ENCODE measurements around the gene ADGRB3.
"Not testable (repeated sequence)": the region's sequence is repeated elsewhere in the genome, so short reads cannot be mapped to it uniquely, and the experiment has no call there.

The ADGRB3 gene

DNA sequence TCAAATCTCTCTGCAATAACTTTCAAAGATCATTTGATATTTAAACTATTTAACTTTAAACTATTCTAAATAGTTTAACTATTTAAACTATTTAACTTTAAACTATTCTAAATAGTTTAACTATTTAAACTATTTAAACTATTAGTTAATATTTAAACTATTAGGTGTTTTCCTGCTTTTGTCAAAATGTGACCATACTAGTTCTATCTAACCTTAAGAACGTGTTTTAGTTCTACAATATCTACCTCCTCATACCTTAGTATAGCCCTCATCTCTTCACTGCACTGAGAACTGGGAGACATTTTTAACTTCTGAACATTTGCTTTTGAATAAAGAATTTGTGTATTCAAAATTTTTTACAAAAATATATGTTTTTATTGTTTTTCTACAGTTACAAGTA lies 429.1 kb downstream of the ADGRB3 start:
- DNase-seq, result no peak

DNA sequence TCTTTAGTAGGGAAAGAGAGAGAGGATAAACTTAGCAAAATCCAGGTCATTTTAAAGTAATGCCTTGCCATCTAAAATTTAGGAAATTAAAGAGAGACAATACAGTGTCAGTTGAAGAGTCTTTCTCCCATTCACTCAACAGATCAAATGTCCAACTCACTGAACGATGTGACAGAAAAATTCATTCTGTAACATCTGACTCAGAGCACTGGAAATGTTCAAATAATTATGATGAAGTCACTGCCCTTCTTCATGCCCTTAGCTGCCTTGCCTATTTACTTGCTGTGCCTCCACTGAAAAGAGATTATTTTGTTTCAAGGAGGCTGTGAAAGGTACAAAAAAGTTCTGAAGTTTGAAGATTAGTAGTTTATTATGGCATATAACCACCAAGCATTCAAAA lies 434.8 kb downstream of the ADGRB3 start:
- DNase-seq, result no peak

DNA sequence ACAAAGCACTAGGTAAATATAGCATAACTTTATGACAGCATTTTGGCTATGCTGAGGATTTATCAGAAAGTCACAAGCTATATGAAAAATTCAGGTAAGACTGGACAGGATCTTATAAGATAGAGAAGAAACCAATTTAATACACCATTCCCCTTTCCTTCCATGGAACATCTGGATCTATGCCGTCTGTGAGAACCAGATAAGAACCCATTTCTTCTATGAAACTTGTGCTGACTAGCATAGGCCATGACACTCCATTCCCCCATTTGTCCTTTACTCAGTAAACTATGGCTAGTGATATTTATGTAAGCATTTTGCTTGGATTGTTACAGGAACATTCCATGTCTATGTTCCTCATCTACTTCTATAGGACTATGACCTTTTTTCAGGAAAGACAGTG lies 437.7 kb downstream of the ADGRB3 start:
- DNase-seq, result no peak

DNA sequence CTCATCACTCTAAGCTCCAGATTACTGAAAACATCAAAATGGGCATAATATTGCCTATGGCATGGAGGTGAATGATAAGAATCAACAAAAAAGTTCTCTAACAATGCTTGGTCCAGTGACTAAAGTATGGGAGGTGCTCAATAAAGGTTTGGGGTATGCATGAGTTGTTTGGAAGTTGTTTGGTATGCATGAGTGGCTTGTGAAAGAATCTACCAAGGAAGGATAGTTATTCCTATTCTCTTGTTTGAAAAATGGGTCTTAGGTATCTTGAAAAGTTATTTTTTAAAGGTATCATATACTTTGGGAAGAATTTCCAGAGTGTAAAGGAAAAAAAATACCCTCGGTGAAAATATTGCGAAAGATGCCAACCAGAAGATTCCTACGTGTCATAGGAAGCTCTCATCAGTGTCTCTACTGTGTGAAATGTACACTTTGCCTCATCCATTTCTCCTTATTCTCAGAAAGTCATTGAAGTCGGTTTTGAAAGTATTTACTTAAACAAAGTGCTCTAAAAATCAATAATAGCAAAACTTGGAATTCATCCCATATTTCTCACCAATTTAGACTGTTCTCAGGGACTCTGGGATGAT lies 449.8 kb downstream of the ADGRB3 start:
- DNase-seq, result no peak

DNA sequence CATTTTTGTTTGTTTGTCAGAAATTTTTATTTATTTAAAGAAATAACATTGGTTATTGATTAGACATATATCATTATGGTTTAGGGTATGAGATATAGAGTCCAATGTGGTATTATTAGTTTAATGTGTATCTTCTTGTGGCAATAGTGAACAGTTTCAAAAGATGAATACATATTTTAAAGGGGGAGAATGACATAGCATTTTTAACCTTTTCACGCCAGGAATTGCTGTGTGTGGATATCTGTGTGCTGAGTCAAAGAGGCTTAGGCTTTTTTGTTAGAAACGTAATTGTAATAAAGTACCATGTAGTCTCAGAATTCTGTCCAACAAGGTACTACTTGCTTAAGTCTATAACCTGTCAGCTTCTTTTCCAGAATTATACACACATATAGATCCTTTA lies 451.6 kb downstream of the ADGRB3 start:
- DNase-seq, result no peak

DNA sequence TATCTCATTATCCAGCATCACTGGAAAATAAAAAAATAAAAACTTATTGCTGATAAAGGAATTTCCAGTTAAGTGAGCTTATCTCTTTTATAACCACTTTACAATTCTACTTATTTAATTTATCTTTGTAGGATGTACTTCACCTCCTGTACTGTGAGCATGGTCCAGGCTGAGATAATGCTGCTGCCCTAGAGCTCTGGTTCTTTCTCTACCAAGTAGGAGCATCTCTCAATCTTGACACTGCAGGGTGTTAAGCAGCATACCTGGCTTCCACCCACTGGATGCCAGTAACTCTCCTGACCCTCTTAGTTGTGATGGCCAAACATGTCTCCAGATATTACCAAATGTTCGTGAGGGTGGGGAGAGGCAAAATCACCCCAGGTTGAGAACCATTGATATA lies 454.5 kb downstream of the ADGRB3 start:
- DNase-seq, result no peak

DNA sequence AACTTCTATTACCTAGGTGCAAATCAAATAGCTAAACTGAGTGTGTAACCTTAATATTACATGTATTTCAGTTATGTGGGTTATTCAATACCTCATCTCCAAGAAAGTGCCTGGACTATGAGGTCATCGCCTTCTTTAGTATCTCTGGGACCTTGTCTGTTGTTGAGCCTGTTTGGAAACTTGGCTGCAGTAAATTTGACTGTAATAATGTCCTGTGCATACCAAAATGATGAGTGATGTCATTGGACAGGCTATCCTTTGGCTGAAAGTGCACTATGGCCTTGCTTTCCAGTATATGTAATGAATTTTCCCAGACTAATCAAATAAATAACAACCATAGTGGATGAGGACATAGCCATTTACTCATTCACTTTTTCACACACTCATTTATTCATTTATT lies 455.1 kb downstream of the ADGRB3 start:
- DNase-seq, result no peak

DNA sequence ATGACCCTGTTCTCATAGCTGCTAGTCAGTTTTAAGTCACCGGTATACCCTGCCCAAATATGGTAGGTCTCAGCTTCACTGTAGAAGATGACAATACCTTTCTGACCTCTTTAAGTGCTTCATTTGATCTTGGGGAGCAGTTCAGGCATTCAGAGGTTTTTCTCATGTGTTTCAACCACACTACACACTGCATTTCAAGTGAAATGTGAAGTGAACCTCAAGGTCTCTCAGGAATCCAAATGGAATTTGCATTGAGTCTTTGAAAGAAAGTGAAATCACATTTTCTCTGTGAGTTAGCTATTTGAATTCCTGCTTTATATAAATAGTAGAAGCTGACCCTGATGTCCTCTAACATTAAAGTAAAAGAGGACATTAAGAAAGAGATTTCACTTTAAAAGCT lies 461.6 kb downstream of the ADGRB3 start:
- DNase-seq, result no peak

DNA sequence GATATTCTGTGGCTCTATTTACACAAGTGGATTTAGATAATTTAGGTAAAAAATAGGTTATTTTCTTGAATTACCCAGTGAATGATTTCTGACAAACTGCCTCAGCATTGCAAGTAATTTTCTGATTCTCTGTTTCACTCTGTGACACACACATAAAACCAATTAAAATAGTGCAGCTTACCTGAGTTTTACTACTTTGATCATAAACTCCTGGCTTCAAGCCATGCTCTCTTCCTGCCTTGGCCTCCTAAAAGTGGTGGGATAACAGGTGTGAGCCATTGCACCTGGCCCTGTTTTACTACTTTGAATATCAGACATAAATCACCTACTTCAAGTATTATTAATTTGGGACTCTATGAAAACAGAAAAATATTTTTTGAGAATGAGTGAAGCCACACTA lies 462.9 kb downstream of the ADGRB3 start:
- no peak for DNase-seq

DNA sequence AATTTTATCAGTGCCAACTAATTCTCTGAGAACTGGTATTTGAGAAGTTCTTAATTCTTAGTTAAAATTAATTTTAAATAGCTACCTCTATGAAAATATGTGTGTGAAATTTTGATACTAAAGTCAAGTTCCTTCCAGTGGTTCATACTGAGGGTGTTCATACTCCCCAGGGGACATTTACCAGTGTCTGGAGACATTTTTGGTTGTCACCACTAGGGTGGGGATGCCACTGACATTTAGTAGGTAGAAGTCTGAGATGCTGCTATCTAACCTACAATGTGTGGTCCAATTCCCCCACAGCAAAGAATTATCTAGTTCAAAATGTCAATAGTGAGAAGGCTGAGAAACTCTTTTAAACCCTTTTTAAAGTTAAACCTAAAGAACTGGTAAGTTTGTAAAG lies 463.8 kb downstream of the ADGRB3 start:
- DNase-seq, result no peak

DNA sequence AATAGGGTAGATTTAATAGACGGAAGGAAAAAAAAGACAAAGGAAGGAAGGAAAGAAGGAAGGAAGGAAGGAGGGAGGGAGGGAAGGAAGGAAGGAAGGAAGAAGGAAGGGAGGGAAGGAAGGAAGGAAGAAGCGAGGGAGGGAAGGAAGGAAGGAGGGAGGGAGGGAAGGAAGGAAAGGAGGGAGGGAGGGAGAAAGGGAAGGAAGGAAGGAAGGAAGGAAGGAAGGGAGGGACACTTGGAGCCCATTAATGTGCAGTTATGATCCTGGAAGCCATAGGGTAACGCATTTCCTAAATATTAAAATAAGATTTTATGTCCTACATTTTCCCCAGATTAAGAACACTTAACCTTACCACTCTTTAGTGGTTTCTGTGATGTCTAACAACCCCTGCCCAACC lies 465.7 kb downstream of the ADGRB3 start:
- no peak for DNase-seq

DNA sequence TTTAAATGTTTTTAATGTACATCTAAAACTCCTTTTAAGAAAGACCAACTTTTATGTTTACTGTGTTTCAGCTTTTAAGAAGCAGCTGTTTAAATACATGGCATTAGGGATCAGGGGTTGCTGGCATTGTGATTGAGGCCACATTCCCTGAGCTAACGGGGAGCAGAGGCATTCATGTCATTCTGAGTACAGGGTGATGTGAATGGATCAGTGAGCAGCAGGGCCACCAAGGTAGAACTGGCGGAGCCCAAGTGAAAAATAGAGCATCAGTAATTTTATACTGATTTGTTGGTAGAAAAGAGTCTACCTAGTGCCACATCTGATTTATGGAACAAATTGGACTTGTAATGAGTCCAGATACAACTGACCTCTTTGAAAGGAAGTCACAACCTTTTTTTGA lies 467.3 kb downstream of the ADGRB3 start:
- DNase-seq, result no peak

DNA sequence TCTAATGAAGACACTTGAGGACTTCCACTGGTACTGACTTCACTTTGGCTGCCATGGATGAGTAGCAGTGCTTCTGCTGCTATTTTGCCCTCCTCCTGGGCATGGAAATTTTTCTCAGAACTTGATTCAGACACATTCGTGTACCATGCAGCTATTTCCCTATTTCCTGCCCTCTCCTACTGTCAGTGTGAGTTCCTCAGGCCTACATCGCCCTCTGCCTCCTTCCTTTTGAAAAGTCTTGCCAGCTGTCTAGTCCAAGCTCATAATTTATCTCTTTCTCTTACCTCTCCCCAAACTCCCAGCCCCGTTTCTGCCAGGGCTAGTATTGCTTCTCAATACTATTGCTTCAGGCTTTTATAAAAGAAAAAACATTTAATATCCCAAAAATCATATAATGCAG lies 470.2 kb downstream of the ADGRB3 start:
- no peak for DNase-seq

DNA sequence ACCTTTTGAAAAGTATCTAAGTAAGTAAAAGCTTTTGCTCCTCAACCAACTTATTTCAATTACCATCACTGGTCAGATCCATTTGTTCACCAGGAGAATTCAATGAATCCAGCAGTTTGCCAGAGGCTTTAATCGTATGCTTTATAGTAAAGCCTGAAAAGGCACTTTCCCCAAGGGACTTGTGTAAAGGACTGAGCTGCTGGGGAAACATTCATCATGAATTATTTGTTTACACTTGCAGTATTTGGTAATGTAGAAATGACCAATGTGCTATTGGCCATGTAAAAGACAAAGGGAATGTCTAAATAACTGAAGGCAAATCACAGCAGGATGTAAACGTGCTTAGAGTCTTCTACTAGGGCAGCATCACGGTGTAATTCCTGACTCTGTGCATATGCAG lies 471.4 kb downstream of the ADGRB3 start:
- no peak for DNase-seq

DNA sequence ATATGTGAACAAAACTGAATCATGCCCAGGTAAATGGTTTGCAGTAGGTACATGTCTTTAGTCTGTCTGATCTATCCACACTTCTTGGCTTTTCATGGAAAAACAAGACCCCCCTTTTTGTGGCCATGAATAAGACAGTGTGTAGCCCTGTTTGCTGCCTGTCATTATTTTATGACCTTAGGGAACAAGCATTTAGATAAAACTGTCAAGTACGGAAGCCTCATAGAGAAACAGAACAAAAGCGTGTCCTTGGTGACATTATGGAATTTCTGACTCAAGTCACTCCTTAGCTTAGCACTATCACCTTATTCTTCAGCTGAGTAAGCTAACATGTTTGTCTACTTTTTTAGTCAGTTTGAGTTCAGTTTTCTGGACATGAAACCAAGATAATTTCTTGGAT lies 476.2 kb downstream of the ADGRB3 start:
- no peak for DNase-seq

DNA sequence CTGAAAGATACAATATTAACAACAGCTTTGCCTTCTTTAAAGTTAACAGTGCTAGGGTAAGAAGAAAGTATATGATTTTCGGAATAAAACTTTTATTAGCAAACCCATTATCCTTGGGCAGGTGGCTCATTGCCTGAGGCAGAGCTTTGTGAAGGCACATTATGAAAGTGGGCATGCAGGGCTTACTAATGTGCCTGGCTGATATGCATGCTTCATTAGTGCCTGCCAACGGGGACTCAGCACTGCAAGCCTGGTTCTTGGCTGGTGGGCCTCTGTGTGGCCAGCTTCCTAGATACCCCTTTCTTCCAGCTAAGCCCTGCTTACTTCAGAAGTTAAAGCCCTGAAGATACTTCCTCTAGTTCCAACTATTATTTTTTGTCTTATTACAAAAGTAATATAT lies 481.6 kb downstream of the ADGRB3 start:
- no peak for DNase-seq

DNA sequence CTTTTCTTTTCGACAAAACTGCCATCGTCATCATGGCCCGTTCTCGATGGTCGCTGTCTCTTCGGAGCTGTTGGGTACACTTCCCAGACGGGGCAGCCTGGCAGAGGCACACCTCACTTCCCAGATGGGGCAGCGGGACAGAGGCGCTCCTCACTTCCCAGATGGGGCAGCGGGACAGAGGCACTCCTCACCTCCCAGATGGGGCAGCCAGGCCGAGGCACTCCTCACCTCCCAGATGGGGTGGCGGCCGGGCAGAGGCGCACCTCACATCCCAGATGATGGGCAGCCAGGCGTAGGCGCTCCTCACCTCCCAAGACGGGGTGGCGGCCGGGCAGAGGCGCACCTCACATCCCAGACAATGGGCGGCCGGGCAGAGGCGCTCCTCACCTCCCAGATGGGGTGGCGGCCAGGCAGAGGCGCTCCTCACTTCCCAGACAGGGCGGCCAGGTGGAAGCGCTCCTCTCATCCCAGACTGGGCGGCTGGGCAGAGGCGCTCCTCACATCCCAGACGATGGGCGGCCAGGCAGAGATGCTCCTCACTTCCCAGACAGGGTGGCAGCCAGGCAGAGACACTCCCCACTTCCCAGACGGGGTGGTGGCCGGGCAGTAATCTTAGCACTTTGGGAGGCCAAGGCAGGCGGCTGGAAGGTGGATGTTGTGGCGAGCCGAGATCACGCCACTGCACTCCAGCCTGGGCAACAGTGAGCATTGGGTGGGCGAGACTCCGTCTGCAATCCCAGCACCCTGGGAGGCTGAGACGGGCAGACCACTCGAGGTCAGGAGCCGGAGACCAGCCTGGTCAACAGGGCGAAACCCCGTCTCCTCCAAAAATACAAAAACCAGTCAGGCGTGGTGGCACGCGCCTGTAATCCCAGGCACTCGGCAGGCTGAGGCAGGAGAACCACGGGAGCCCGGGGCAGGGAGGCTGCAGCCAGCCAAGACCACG lies 486.7 kb downstream of the ADGRB3 start:
- DNase-seq, result not testable (repeated sequence)

DNA sequence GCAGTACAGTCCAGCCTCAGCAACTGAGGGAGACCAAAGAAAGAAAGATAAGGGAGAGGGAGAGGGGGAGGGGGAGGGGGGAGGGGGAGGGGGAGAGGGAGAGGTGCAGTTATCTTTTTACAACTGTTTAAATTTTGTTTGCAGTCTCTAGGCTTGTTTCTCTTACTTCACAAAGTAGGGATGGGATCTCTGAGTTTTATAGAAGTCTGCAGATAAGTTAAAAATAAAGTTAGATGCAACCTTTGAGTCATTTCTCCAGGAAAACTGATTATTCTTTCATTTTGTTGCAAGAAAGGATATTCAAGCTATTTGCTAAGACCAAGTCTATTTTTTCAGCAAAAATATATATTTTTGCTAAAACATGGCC lies 487.3 kb downstream of the ADGRB3 start:
- DNase-seq, result no peak

DNA sequence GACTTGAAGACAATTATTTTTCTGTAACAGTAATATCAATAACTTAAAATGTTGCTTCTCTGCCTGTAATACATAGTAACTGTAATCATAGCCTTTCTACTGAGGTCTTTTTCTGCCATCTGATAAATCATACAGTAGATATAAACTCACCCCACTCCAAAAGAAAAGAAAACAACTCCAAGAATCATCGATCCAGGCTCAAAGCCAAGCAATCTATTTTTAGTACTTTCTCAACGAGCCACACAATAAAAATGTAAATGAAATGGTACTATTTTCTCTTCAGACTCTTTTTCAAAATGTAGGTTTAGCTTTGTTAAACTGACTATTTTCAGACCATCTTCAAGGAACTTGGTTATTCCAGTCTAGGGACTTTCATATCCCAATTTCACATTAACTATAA lies 493.3 kb downstream of the ADGRB3 start:
- DNase-seq, result no peak

DNA sequence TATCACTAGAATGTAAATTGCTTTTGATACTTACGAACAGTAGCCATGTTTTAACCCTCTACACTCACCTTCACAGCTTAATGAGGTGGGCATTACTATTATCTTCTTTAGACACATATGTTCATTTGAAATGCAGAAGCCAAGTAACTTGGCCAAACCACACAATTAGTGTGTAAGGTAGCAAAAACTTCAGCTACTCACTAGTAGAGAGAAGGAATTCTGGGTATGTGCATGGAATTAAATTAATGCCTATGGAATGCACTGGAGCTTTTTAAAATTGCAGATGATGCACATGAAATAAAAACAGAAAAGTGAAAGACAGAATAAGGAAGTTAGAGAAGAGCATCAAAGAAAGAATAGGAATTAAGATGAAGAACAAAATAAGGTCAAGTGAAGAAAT lies 494.0 kb downstream of the ADGRB3 start:
- no peak for DNase-seq

DNA sequence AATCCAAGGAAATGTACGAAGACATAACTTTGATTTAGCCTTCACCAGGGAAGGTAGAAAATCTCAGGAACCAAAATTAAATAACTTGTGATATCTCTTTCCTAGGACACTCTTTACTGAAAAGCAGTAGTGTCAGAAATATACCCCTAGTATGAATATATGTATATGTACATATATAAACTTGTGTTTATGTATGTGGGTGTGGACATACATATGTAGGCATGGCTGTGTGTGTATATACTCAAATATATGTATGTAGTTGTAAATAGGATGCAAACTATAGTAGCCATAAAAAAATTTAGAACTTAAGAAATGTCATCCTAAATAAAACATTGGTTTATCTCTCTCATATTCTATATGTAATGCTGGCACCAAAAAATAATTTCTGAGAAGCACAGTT lies 500.8 kb downstream of the ADGRB3 start:
- no peak for DNase-seq

DNA sequence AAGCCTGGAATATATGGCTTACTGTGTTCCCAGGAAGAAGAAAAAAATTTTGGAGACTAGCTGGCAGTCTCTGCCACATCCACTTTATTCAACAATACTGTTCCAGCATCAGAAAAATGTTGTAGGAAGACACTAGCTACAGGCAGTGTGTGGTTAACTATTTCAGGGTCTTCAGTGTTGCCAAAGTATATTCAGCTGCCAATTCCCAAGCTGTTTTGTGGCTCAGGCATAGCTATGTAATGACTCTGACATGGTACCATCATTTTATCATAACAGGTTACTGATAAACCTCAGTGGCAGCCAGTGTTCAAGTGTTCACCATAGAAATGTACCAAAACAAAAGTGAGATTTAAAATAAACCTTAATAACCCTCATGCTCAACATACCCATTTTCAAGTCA lies 503.1 kb downstream of the ADGRB3 start:
- no peak for DNase-seq

DNA sequence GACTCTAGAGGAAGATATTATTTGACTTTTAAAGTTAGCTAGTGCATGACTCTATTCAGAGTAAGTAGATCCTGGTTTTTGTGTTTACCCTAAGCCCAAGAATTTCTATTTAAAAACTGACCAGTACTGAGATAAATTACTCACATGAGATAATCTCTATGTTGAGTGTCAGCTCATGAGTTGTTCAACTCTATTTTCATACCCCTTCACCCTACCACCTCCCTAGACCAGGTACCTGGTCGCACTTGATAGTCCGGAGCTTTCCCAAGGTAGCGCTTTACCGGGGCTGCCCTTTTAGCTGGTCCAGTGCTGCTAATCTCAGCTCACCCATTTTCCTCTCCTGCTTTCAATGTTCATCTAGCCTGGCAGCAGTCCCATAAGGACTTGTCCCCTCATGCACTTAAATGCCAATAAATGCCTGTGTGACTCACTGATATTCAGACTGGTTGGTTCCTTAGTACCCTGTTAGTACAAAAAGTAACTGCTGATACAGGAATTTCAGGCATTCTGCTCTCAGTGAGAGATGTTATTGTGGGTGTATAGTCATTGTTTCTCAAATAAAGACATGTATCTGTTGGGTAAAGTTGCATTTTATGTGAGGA lies 503.9 kb downstream of the ADGRB3 start:
- no peak for DNase-seq

DNA sequence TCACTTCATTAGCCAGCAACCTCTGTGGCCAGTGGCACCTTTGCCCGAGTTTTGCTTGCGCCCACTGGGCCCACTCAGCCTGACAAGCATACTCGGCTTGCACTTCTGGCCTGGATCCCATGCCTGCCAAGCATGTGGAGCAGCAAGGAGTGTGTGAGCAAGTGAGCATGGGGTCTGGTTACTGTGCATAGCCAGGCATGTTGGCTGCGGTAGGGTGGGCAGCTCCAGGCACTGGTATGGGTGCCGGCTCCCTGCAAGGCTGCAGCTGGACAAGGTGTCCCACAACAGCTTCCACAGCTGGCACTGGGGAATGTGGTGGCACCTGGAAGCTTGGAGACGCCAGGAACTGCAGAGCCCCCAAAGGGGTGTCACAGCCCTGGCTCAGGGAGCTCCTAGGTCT lies 510.0 kb downstream of the ADGRB3 start:
- no peak for DNase-seq
